HG02588 (cell line): ENCODE results near the gene PLEKHG5.

Experiments
- ATAC-seq: cut with Tn5 transposase; IDR thresholded peaks from one replicate; pipeline ENCODE4 v1.9.1; 2021; ENCODE audit warnings: mild to moderate bottlenecking, moderate library complexity; ENCODE audit not compliant: unreplicated experiment

Gene PLEKHG5

GRCh38 chr1:6477039-6477820, 14.2 kb downstream of the PLEKHG5 start:
- ATAC-seq, result no peak

GRCh38 chr1:6476483-6476882, 15.0 kb downstream of the PLEKHG5 start:
- no peak for ATAC-seq

GRCh38 chr1:6475381-6476133, 15.9 kb downstream of the PLEKHG5 start:
- peak; percentile 53 for ATAC-seq

- ATAC-seq, result no peak
Measured at GRCh38 chr1:6474815-6475282, 16.6 kb downstream of the PLEKHG5 start.

GRCh38 chr1:6473974-6474814, 17.3 kb downstream of the PLEKHG5 start:
- no peak for ATAC-seq

GRCh38 chr1:6473156-6473555, 18.3 kb downstream of the PLEKHG5 start:
- no peak for ATAC-seq

- ATAC-seq, result no peak
Measured at GRCh38 chr1:6472391-6472790, 19.1 kb downstream of the PLEKHG5 start.

- no peak for ATAC-seq
Measured at GRCh38 chr1:6471970-6472368, 19.5 kb downstream of the PLEKHG5 start.

GRCh38 chr1:6471086-6471969, 20.1 kb downstream of the PLEKHG5 start:
- no peak for ATAC-seq

GRCh38 chr1:6470132-6471085, 21.1 kb downstream of the PLEKHG5 start:
- no peak for ATAC-seq

- no peak for ATAC-seq
Measured at GRCh38 chr1:6468729-6469461, 22.6 kb downstream of the PLEKHG5 start.

GRCh38 chr1:6467744-6468688, 23.5 kb downstream of the PLEKHG5 start:
- ATAC-seq, result no peak

GRCh38 chr1:6467224-6467623, 24.2 kb downstream of the PLEKHG5 start:
- ATAC-seq, result no peak

GRCh38 chr1:6466751-6467150, 24.7 kb downstream of the PLEKHG5 start:
- no peak for ATAC-seq

- ATAC-seq, result no peak
Measured at GRCh38 chr1:6466023-6466422, 25.4 kb downstream of the PLEKHG5 start, which contains the start of gene TNFRSF25. Gene TNFRSF25, minus strand, starts transcription at chr1:6466173. Its CDS starts 66 bp downstream, at chr1:6466107.

- no peak for ATAC-seq
Measured at GRCh38 chr1:6465461-6466005, 25.9 kb downstream of the PLEKHG5 start.

GRCh38 chr1:6464915-6465314, 26.6 kb downstream of the PLEKHG5 start:
- ATAC-seq, result no peak
